ENCODE results near the gene AUTS2. TPM values are rescaled to one million over a fixed set of nuclear protein-coding genes. Genes with fewer than 3 reads are reported as not detected.

The AUTS2 gene
- total RNA-seq, 1 experiment from 2014 or later: 50.0 TPM

GRCh38 chr7:70693686-70694433 lies 1095.6 kb downstream of the AUTS2 start:
- ChIA-PET POLR2A (interaction anchor here (1.2 to 1.9 kb wide), 2 partner anchors 99 to 111 kb away, joined by 3 to 6 read pairs; no protein-coding TSS in a partner anchor), CTCF (interaction anchor here (0.6 to 1.6 kb wide), 4 partner anchors 99 to 295 kb away, joined by 3 to 7 read pairs (median 4); no protein-coding TSS in a partner anchor)
- H3K36me3 Mint-ChIP-seq: no peaks in the 10 kb centered on the region
- peaks cover 6% of the 10 kb centered on the region for H3K4me1 Mint-ChIP-seq
- H3K4me3 Mint-ChIP-seq: peak overlapping the region; percentile 61
- no peak for TF ChIP-seq NFE2L1 (CRISPR knock-in tag; IDR thresholded peaks at IDR 0.05)
- TF ChIP-seq SP1 (CRISPR knock-in tag; conservative IDR thresholded peaks at IDR 0.05): peak; percentile 66; the same call in 1 of the 2 replicates
- TF ChIP-seq JUN (CRISPR knock-in tag; IDR thresholded peaks at IDR 0.05): no peak
- no peak for TF ChIP-seq TCF7 (CRISPR knock-in tag; IDR thresholded peaks at IDR 0.05; ENCODE audit: low read depth)
- no peak for TF ChIP-seq USF1 (CRISPR knock-in tag; IDR thresholded peaks at IDR 0.05)
- no peak for TF ChIP-seq TP53 (CRISPR knock-in tag; IDR thresholded peaks at IDR 0.05)
- no peak for TF ChIP-seq ZNF263 (CRISPR knock-in tag; IDR thresholded peaks at IDR 0.05; ENCODE audit: low read depth)
- 0 out of 2 replicates have a peak, but pooled peaks have one; percentile 27 for TF ChIP-seq ETV6 (CRISPR knock-in tag; IDR thresholded peaks at IDR 0.05)
- H3K27me3 Mint-ChIP-seq (ENCODE audit: low read depth): peaks cover 56% of the 10 kb centered on the region
- H3K9me3 Mint-ChIP-seq: no peaks in the 10 kb centered on the region
- DNase-seq (ENCODE audit: low spot score): peak; percentile 54
- ATAC-seq: peak; percentile 65
- no peak overlapping the region for H3K27ac Mint-ChIP-seq

GRCh38 chr7:70694434-70694970 lies 1096.2 kb downstream of the AUTS2 start:
- DNase-seq (ENCODE audit: low spot score): peak; percentile 40
- no peaks in the 10 kb centered on the region for H3K9me3 Mint-ChIP-seq
- H3K4me3 Mint-ChIP-seq: peak overlapping the region; percentile 95
- no peaks in the 10 kb centered on the region for H3K36me3 Mint-ChIP-seq
- H3K4me1 Mint-ChIP-seq: peaks cover 6% of the 10 kb centered on the region
- peak; percentile 11 for ATAC-seq
- no peak overlapping the region for H3K27ac Mint-ChIP-seq
- H3K27me3 Mint-ChIP-seq (ENCODE audit: low read depth): peaks cover 61% of the 10 kb centered on the region
- ChIA-PET CTCF (interaction anchor here (1.5 to 1.6 kb wide), 2 partner anchors 99 to 110 kb away, joined by 3 to 7 read pairs; no protein-coding TSS in a partner anchor), POLR2A (interaction anchor here (1.2 to 1.9 kb wide), 3 partner anchors 99 to 864 kb away, joined by 3 to 9 read pairs (median 6); no protein-coding TSS in a partner anchor)
- TF ChIP-seq FOXJ3 (CRISPR knock-in tag; IDR thresholded peaks at IDR 0.05; ENCODE audit: borderline replicate concordance) (no peak), ATF3 (CRISPR knock-in tag; conservative IDR thresholded peaks at IDR 0.05) (no peak), CTCF (IDR thresholded peaks at IDR 0.05) (no peak), ZNF263 (CRISPR knock-in tag; IDR thresholded peaks at IDR 0.05; ENCODE audit: low read depth) (peak; percentile 55; the same call in 1 of the 2 replicates)

GRCh38 chr7:70694971-70695794 lies 1096.9 kb downstream of the AUTS2 start:
- Mint-ChIP-seq H3K4me3 (peak overlapping the region; percentile 95), H3K27me3 (ENCODE audit: low read depth) (peaks cover 61% of the 10 kb centered on the region), H3K4me1 (peaks cover 6% of the 10 kb centered on the region), H3K27ac (peak overlapping the region; percentile 60; the same call in 1 of the 2 replicates), H3K9me3 (no peaks in the 10 kb centered on the region), H3K36me3 (no peaks in the 10 kb centered on the region)
- ChIA-PET POLR2A (interaction anchor here (0.6 to 1.9 kb wide), 3 partner anchors 112 to 1095 kb away, joined by 6 to 11 read pairs (median 9); no protein-coding TSS in a partner anchor), CTCF (interaction anchor here (1.5 to 5.9 kb wide), 2 partner anchors 100 to 111 kb away, joined by 3 to 41 read pairs; no protein-coding TSS in a partner anchor)
- ATAC-seq (peak; percentile 6), DNase-seq (ENCODE audit: low spot score) (peak; percentile 50)
- TF ChIP-seq SMAD4 (CRISPR knock-in tag; IDR thresholded peaks at IDR 0.05) (no peak), ZBTB43 (CRISPR knock-in tag; IDR thresholded peaks at IDR 0.05) (0 out of 2 replicates have a peak, but pooled peaks have one; percentile 6), ELF4 (CRISPR knock-in tag; IDR thresholded peaks at IDR 0.05; ENCODE audit: low read depth) (no peak), USF1 (CRISPR knock-in tag; IDR thresholded peaks at IDR 0.05) (no peak), ARID4B (CRISPR knock-in tag; IDR thresholded peaks at IDR 0.05; ENCODE audit: borderline replicate concordance) (peak; percentile 74)
